Midbrain (tissue), 1 donor: Measurements from ENCODE around the gene RNF168.
"Not testable (repeated sequence)": the region's sequence is repeated elsewhere in the genome, so short reads cannot be mapped to it uniquely, and the experiment has no call there.

Experiments
- DNase-seq: peaks from one replicate; lab custom pipeline; 2025; lab: John Stamatoyannopoulos, UW

RNF168 gene

DNA sequence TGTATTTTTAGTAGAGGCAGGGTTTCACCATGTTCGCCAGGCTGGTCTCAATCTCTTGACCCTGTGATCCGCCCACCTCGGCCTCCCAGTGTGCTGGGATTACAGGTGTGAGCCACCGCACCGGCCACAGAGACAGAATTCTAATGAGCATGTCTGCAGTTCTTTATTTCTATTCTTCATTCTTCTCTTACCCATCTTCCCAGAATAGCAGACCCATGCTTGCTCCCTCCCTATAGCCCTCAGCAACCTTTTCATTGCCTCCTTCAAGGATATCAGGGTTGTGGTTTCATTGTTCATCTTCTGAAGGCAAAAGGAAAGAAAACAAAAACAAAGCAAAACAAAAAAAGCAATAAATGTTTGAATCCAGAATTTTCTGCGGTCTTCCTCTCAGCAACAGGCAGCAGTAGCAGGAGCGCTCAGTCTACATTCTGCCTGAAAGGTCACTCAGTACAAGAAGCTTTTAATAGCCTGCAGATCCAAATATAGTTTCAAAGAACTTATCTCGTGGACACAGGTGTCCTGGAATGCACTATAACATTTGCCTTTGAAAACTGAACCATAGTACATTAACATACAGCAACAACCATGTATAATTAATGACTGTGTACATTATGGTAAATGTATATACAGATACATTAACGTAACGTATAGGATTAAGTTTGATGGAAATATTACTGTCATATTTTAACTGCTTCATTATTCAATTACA is 11.5 kb upstream of the RNF168 start, which contains the start of gene SMCO1:
Gene SMCO1, minus strand, starts transcription at position 434 of the 709 bp plus-strand sequence. Its CDS starts 137 bp downstream, at position 297.
- DNase-seq, result no peak

DNA sequence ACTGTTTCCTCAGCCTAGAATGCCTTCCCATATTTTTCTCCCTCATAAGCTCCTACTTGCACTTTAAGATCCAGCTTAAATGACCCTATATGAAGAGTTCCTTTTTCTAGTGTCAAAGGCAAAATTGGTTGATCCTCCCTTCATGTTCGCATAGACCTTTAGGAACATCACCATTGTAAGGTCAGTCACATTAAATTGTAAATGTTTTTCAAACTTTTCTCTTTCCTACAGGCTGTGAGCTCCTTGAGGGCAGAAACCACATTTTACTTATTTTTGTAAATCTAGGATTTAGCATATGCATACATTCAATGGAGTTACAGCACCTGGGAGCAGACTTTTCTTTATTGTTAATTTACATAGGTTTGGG is 10.8 kb upstream of the RNF168 start:
- no peak for DNase-seq

DNA sequence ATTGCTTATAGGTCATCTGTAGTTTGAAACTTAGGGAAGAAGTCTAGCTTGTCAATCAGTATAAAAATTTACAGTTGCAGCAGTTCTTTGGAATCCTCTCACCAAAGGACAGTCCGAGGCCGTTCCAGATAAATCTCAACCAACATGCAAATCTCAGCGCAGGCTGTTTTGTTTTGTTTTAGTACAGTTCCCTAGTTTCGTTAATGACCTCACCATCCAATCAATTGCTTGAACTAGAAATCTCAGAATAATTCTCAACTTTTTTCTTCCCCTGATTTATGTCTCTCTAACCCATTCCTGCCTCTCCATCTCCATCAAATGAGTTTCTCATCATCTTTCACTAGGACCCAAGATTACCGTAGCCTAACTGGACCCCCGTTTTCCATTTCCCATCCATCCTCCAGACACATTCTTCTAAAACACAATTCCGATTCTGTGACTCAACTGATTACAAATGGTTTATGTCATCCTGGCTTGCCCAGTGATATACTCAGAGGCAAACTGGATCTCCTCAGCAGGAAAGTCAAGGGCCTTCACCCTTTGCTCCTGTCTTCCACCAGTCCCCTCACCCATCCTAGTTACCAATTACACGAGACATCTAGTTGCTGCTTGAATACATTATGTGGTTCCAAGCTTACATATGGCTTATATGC is 10.3 kb upstream of the RNF168 start:
- DNase-seq, result no peak

DNA sequence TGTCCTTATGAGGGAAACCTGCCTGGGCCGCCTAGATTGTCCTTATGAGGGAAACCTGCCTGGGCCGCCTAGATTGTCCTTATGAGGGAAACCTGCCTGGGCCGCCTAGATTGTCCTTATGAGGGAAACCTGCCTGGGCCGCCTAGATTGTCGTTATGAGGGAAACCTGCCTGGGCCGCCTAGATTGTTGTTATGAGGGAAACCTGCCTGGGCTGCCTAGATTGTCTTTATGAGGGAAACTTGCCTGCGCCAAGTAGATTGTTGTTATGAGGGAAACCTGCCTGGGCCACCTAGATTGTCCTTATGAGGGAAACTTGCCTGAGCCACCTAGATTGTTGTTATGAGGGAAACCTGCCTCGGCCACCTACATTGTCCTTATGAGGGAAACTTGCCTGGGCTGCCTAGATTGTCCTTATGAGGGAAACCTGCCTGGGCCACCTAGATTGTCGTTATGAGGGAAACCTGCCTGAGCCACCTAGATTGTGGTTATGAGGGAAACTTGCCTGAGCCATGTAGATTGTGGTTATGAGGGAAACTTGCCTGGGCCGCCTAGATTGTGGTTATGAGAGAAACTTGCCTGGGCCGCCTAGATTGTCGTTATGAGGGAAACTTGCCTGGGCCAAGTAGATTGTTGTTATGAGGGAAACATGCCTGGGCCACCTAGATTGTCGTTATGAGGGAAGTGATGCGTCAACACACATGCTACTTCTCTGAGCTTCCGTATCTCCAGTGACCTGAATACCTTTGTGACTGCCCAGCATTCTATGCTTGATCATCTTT is 8.3 kb upstream of the RNF168 start:
- not testable (repeated sequence) for DNase-seq

DNA sequence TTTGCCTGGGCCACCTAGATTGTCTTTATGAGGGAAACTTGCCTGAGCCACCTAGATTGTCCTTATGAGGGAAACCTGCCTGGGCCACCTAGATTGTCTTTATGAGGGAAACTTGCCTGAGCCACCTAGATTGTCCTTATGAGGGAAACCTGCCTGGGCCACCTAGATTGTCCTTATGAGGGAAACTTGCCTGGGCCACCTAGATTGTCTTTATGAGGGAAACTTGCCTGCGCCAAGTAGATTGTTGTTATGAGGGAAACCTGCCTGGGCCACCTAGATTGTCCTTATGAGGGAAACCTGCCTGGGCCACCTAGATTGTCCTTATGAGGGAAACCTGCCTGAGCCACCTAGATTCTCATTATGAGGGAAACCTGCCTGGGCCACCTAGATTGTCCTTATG is 7.5 kb upstream of the RNF168 start:
- DNase-seq, result not testable (repeated sequence)

DNA sequence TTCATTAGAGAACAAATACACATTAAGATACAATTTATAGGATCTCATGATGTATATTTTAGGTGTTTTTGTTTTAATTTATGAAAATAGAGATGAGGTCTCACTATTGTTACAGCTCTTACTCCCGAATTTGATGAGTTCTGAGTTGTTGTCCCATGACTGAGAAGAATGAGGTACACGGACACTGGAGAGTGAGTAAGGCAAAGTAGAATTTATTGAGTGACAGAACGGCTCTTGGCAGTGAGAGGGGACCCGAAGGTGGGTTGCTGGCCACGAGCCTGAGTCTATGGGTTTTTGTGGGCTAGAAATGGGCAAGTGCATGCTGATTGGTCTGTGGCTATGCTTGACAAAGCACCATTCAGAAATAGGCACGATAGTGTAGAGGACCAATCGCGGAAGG is 3.1 kb upstream of the RNF168 start:
- DNase-seq, result no peak

DNA sequence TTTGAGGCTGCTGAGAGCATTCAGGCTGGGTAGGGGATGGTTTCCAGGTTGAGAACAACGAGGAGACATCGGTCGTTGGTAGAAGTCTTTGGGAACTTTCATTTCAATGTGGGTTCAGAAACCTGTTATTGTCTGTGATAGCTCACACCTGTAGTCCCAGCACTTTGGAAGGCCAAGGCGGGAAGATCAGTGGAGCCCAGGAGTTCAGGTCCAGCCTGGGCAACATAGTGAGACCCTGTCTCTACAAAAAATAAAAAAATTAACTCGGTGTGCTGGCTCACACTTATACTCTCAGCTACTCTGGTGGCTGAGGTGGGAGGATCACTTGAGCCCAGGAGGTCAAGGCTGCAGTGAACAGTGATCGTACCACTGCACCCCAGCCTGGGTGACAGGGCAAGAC is 988 bp upstream of the RNF168 start:
- no peak for DNase-seq

DNA sequence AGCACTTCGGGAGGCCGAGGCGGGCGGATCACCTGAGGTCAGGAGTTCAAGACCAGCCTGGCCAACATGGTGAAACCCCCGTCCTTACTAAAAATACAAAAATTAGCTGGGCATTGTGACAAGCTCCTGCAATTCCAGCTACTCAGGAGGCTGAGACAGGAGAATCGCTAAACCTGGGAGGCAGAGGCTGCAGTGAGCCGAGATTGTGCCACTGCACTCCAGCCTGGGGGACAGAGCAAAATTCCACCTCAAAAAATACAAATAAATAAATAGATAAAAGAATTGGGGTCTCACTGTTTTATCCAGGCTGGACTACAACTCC is 470 bp upstream of the RNF168 start:
- DNase-seq, result not testable (repeated sequence)

DNA sequence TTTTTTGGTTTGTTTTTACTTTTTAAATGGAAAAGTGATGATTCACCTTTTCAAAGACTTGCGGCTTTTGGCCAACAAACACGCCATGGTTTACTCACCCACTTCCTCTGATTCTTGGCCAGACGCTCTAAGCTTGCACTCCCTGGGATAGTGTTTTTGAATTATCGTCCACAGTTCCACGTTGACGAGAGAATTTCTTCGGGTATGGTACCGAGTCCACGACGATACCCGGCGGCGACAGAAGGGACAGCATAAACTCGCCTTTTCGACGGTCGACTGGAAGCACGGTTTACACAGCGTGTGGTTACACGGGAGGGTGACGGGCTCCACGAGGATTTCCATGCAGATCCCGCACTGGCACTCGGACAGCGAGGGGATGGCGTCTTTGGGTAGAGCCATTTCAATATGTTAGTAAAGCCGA is 783 bp downstream of the RNF168 start:
- peak; percentile 51 for DNase-seq

DNA sequence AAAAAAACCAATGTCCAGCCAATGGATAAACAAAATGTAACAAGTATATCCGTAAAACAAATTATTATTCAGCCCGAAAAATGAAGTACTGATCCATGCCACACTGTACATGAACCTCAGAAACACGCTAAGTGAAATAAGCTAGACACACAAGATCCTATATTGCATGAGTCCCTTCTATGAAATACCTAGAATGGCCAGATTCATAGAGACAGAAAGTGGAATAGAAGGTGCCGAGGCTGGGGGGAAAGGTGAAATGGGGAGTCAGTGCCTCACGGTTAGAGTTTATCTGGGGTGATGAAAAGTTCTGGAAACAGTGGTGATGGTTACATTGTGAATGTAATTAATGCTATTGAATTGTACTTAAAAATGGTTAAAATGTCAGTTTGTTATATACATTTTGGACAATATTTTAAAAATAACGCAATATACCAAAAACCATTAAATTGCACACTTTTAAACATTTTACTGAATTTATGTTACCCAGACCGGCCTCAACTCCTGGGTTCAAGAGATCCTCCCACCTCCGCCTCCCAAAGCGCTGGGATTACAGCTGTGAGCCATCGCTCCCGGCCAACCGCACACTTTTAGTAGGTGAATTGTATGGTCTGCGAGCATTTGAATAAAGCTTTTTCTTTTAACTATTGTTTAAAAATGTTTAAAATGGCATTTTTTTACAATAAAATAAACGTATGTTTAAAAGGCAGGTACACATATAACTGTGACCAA is 2.1 kb downstream of the RNF168 start:
- DNase-seq, result no peak

DNA sequence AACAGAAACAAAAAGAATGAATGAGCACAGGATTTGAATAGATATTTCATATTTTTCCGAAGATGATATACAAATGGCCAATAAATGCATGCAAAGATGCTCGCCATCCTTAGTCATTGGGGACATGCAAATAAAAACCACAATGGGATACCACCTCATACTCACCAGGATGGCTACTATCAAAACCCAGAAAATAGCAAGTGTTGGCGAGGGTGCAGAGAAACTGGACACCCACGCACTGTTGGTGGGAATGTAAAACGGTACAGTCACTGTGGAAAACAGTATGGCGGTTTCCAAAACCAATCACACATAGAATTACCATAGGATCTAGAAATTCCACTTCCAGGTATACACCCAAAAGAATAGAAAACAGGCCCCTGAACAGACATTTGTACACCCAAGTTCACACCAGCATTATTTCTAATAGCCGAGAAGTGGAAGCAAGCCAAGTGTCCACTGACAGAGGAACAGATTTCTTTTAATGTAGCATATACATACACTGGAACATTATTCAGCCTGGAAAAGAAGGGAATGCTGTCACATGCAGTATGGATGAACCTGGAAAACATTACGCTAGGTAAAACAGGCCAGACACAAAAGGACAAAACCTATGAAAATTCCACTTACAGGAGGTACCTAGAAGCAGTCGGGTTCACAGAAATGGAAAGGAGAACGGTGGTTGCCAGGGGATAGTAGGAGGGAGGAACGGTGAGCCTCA is 3.6 kb downstream of the RNF168 start:
- no peak for DNase-seq

DNA sequence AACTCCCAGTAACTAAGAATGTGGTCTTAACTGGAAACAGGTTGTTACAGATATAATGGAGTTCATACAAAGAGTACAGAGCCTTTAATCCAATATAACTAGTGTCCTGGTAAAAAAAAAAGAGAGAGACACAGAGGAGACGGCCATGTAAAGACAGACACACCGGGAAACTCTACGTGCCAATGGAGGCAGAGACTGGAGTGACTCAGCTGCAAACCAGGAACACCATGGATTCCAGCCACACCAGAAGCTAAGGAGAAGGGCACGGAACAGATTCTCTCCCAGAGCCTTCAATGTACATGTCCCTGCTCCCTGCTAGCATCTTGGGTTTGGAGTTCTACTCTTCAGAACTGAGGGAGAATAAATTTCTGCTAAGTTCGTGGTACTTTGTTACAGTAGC is 4.5 kb downstream of the RNF168 start:
- DNase-seq, result no peak

DNA sequence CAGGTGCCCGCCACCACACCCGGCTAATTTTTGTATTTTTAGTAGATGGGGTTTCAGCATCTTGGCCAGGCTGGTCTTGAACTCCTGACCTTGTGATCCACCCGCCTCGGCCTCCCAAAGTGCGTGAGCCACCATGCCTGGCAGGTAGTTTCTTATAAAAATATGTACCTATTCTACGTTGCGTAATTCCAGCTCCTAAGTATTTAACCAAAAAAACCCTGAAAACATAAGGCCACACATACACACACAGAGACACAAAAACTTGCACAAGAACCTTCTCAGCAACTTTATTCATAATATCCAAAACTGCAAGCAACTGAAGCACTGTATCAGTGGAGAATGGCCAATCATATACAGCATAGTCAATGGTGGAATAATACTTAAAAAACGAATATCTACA is 5.3 kb downstream of the RNF168 start:
- no peak for DNase-seq

DNA sequence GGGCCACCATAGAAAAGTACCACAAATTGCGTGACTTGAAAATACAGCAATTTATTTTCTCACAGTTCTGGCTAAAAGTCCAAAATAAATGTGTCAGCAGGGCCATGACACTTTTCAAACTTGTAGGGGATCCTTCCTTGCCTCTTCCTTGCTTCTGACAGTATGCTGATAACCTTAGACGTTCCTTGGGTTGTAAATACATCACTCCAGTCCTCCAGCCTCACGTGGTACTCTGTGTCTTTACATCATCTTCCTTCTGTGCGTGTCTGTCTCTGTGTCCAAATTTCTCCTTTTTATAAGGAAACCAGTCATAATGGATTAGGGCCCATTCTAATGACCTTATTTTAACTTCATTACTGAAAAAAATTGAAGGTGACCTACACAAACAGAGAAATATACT is 7.4 kb downstream of the RNF168 start:
- DNase-seq, result no peak

DNA sequence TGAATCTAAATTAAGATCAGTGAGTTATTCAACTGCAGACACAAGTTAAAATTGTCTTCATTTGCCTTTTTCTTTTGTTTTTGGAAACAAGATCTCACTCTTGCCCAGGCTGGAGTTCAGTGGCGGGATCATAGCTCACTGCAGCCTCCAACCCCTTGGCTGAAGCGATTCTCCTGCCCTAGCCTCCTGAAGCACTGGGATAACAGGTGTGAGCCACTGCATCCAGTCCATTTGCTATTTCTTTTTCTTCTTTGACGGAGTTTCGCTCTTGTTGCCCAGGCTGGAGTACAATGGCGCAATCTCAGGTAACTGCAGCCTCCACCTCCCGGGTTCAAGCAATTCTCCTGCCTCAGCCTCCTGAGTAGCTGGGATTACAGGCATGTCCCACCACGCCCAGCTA is 10.3 kb downstream of the RNF168 start:
- no peak for DNase-seq

DNA sequence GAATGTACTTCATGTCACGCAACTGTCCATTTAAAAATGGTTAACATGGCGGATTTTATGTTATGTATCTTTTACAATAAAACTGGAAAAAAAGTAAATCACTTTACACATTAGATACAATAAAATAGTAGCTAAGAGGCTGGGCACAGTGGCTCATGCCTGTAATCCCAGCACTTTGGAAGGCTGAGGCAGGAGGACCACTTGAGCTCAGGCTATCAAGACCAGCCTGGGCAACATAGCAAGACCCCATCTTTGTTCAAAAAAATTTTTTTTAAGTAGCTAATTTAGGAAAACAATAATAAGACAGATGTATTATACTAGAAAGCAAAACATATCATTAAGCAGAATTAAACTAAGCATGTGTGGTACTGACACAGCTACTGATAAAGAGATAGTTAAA is 11.5 kb downstream of the RNF168 start:
- DNase-seq, result no peak

DNA sequence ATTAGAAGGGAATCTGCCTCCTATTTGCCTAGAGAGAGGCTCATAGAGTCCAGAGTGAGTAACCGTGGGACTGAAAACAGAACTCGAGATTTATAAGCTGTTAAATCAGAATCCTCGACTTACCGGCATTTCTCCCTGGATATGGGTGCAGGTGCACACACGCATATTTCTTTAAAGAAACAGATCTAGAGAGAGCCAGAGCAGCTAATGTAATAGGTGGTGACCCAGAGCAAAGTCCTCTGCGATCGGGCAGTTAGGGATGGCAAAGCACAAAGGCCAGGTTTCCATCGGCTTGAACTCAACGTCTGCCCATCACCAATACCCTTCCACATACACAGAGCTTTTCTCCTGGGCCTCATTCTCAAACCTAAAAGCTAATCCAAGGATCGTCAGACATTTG is 13.8 kb downstream of the RNF168 start:
- DNase-seq, result no peak

DNA sequence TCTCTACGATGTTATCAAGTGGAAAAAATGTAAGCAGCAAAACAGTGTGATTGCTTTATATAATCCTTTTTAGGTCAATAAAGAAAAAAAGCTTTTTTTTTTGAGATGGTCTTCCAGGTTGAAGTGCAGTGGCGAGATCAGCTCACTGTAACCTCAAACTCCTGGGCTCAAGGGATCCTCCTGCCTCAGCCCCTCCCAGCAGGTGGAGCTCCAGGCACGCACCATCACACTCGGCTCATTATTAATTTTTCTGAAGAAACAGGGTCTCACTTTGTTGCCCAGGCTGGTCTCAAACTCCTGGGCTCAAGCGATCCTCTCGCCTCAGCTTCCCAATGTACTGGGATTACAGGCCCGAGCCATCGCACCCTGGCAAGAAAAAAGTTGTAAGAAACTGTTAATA is 17.3 kb downstream of the RNF168 start:
- no peak for DNase-seq

DNA sequence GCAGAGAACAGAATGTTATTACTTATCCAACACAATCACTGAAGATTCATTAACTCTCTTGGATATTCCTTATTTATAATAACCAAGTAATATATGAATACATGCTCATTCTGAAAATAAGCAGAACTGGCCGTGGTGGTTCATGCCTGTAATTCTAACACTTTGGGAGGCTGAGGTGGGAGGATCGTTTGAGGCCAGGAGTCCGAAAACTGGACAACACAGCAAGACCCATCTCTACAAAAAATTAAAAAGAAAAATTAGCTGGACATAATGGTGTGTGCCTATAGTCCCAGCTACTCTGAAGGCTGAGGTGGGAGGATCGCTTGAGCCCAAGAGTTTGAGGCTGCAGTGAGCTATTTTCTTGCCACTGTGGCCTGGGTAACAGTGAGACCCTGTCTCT is 25.9 kb downstream of the RNF168 start:
- DNase-seq, result no peak

DNA sequence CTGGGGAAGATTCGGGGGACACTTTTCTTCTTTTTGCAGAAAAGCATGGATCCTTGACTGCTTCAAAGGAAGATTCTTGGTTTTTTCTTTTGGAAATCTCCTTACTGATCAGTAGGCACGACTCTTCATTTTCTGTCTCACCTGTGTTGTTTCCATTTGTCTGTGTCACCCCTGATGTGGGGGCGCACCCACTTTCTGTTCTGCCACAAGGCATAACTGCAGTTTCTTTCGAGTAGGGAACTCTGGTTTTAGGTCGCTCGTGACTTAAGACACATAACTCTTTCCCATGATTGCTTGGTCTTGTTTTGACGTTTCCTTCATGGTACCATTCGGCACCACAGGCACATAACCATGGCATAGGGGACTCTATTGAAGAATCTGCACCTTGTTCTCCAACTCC is 31.3 kb downstream of the RNF168 start:
- no peak for DNase-seq

DNA sequence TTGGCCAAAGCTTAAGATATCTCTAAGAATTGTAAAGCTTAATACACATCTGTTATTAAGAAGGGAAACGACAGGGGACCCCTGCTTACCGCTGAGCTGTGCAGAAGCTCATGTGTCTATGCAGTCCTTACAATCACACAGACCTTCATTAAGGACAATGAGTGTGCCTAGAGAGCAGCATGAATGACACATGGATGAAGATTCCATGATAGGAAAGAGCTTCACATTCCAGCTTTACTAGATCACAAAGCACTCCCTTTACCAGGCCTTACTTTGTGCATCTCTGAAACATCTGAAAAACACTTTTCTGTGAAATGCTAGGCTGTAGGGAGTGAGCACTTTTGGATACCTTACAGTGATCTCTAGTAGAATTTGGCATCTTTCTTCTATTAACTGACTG is 32.0 kb downstream of the RNF168 start:
- DNase-seq, result no peak

DNA sequence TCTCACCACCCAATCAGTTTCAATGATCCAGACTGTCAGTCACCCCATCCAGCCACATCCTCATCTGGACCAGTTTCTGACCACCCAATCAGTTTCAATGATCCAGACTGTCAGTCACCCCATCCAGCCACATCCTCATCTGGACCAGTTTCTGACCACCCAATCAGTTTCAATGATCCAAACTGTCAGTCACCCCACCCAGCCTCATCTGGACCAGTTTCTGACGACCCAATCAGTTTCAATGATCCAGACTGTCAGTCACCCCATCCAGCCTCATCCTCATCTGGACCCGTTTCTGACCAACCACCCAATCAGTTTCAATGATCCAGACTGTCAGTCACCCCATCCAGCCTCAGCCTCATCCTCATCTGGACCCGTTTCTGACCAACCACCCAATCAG is 33.4 kb downstream of the RNF168 start:
- DNase-seq, result not testable (repeated sequence)
